ACC112 (cell line): ENCODE measurements around the gene MTHFD1.

ENCODE experiments used
- H2AFZ ChIP-seq: fragments of 200-600 bp; sonication (generic); one replicate; pipeline ENCODE4 v1.6.0; 2017; ENCODE audit warnings: antibody characterized with exemption, low read length; ENCODE audit not compliant: unreplicated experiment
- H3K27ac ChIP-seq: fragments of 200-600 bp; sonication (generic); 2 replicates; pipeline ENCODE4 v1.5.1; 2014; ENCODE audit warnings: low read depth, mild to moderate bottlenecking, antibody characterized with exemption, low read length, moderate library complexity
- H3K27me3 ChIP-seq: fragments of 200-600 bp; sonication (generic); 2 replicates; pipeline ENCODE4 v1.6.1; 2014; ENCODE audit warnings: mild to moderate bottlenecking, antibody characterized with exemption, low read length, moderate library complexity, mixed read lengths; ENCODE audit not compliant: insufficient read depth
- H3K36me3 ChIP-seq: fragments of 200-600 bp; sonication (generic); 2 replicates; pipeline ENCODE4 v1.6.1; 2016; ENCODE audit warnings: mild to moderate bottlenecking, antibody characterized with exemption, low read length, moderate library complexity, mixed read lengths; ENCODE audit not compliant: insufficient read depth
- H3K4me1 ChIP-seq: fragments of 200-600 bp; sonication (generic); one replicate; pipeline ENCODE4 v1.6.1; 2016; ENCODE audit warnings: low read length, mixed read lengths; ENCODE audit not compliant: insufficient read depth, unreplicated experiment, control insufficient read depth
- H3K4me3 ChIP-seq: fragments of 200-600 bp; sonication (generic); 2 replicates; pipeline ENCODE4 v1.5.1; 2014; ENCODE audit warnings: mild to moderate bottlenecking, low read depth, low read length
- H3K79me2 ChIP-seq: fragments of 200-600 bp; sonication (generic); one replicate; pipeline ENCODE4 v1.6.0; 2016; ENCODE audit warnings: low read length; ENCODE audit not compliant: control insufficient read depth, unreplicated experiment, insufficient read depth

Gene MTHFD1

DNA sequence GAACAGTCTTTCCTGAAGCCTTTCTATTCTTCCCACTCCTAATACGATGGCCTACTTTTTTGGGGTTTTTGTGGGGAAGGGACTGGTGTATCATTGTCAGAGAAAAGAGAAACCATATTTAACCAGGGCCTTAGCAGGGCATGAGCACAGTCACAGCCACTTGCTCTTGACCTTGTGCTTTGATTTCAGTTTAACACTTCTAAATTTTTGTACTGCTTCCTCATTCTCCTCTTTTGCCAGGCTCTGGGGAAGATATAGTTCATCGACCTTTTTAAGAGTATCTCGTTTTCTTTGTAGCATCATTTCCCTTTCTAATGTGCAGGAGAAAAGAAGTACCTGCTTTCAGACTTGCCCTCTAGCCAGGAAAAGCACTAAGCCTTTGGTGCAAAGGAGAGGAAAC lies 118.6 kb downstream of the MTHFD1 start:
- no peak overlapping the region for H2AFZ ChIP-seq
- peak overlapping the region; percentile 6; the same call in 1 of the 2 replicates for H3K27ac ChIP-seq
- H3K4me3 ChIP-seq = peak overlapping the region; percentile 84
- H3K27me3 ChIP-seq = no peaks in the 10 kb centered on the region
- no peaks in the 10 kb centered on the region for H3K36me3 ChIP-seq
- H3K79me2 ChIP-seq = peaks cover 76% of the 10 kb centered on the region
- H3K4me1 ChIP-seq = peaks cover 53% of the 10 kb centered on the region

DNA sequence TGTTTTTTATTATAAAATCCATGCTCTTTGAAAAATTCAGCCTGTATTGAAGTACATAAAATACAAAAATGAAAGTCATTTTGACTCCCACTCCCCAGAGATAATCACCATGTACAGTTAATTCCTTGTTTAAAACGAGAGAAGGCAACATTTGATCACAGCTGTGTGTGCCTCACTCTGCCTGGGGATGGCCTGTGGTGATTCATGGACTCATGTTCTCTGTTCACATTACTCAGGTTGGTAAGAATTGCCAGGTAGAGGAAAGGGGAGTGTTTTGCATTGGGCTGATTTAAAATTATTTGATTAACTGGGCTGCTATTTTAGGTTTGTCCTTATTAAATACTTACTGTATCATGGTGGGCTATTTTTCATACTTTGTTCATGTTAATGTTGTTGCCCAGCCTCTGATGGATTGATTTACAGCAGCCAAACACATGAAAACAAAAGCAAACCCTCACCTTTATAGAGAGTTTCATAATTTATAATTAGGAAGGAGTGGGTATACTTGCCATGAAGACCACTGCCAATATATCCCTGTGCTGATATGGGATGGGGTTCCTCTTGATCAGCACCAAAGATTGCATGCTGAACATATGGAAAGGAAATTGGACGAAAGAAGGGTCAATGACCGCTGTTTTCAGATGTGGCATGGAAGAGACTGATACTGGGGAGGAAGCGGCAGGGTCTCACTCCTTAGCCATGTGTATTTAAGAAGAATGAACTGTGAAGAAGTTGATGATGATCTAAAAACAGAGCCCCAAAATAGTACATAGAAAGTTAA lies 119.4 kb downstream of the MTHFD1 start:
- Histone ChIP-seq H3K79me2 (peaks cover 76% of the 10 kb centered on the region), H3K4me3 (peak overlapping the region; percentile 84), H3K27me3 (no peaks in the 10 kb centered on the region), H3K4me1 (peaks cover 45% of the 10 kb centered on the region), H2AFZ (no peak overlapping the region), H3K36me3 (no peaks in the 10 kb centered on the region), H3K27ac (peak overlapping the region; percentile 6; the same call in 1 of the 2 replicates)

DNA sequence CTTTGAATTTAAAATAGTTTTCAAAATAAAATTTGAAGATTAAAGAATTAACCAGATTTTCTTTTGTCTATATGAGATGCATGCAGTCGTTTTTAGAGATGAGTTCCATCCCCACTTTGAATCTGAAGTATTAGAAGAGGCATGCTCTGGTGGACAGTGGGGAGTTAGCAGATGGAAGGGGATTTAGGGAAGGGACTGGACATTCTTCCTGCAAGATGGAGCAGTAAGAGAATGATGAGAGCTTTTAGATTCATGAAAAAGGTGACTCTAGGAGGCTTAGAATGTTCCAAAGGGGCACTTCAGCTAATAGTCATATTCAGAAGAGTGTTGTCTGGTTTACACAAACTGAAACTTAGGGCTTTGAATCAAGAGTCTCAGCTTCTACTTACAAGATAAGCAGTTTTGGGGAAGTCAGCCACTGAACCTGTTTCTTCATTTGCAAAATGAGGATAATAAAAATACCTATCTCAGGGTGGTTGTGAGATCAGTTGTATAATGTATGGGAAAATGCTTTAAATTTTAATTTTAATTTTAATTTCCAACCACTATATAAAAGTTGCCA lies 120.1 kb downstream of the MTHFD1 start:
- Histone ChIP-seq H3K79me2 (peaks cover 79% of the 10 kb centered on the region), H3K36me3 (no peaks in the 10 kb centered on the region), H3K27me3 (no peaks in the 10 kb centered on the region), H3K27ac (no peak overlapping the region), H3K4me3 (peak overlapping the region; percentile 84; the same call in 1 of the 2 replicates), H2AFZ (no peak overlapping the region), H3K4me1 (peaks cover 45% of the 10 kb centered on the region)

DNA sequence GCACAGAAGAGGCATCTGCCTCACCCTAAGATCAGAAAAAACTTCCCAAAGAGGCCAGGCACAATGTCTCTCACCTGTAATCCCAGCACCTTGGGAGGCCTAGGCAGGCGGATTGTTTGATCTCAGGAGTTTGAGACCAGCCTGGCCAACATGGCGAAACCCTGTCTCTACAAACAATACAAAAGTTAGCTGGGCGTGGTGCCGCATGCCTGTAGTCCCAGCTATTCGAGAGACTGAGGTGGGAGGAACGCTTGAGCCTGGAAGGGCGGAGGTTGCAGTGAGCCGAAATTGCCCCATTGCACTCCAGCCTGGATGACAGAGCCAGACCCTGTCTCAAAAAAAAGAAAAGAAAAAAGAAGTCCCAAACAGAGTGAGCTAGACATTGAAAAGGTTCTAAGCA lies 120.9 kb downstream of the MTHFD1 start:
- no peaks in the 10 kb centered on the region for H3K36me3 ChIP-seq
- H3K27ac ChIP-seq = no peak overlapping the region
- no peaks in the 10 kb centered on the region for H3K27me3 ChIP-seq
- H3K4me1 ChIP-seq = peaks cover 45% of the 10 kb centered on the region
- H2AFZ ChIP-seq = no peak overlapping the region
- H3K4me3 ChIP-seq = no peak overlapping the region
- peaks cover 85% of the 10 kb centered on the region for H3K79me2 ChIP-seq
